NCI-H2171 treated with DMSO at 0.1 percent for 48 hours (cell line): ENCODE data around the gene SORBS1.

Experiments
- DNase-seq: peaks from one replicate; lab custom pipeline; 2025; lab: John Stamatoyannopoulos, UW

SORBS1 gene

DNA sequence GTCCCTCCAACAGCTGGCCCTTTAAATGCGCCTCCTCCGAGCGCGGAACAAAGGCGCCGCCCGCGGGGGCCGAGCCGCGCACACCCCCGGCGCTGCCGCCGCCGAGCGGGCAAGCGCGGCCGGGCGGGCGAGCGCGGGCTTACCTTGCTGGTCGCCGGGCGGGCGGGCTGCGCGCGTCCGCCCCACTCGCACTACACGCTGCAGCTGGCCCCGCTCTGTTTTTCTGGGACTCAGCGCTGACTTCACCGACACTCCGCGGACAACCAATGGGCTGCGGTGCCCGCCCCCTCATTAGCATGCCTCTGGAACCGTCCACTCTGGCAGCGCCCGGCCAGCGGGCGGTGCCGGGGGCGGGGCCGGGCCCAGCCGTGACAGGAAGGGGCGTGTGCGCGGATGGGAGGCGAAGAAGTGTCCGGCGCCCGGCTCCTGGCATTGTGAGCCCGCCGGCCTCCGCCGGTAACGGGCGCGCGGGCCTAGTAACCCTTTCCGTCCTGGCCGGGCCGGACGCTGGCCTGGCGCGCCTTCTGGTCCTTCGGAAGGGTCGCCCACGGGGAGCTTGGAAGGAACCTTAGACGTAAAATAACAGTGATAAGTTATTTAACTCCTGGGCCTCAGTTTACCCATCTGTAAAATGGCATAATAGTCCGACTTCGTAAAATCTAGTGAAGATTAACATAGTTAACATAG is at the start of gene SORBS1:
TSS of gene SORBS1 (minus strand) at position 195 of the 687 bp plus-strand sequence. CDS start 120,236 bp downstream, outside the sequence.
- DNase-seq = peak; percentile 86

DNA sequence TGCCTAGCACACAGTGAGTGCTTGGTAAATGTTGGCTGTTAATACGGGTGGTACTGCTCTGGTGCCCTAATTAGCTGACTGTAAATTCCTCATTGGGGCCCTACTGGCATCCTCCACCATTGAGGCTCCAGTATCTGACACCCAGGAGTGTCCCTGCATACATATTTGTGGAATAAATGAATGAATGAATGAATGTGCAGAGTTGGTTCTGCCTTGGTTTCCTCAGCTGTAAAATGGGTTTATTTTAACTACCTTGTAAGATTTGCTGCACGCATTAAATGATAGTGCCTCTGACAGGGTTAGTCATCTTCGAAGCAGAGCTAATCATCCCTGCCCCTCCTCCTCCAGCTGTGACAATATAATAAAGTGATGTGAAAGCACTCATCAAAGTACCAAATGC is 49.6 kb upstream of the SORBS1 start:
- DNase-seq = no peak

DNA sequence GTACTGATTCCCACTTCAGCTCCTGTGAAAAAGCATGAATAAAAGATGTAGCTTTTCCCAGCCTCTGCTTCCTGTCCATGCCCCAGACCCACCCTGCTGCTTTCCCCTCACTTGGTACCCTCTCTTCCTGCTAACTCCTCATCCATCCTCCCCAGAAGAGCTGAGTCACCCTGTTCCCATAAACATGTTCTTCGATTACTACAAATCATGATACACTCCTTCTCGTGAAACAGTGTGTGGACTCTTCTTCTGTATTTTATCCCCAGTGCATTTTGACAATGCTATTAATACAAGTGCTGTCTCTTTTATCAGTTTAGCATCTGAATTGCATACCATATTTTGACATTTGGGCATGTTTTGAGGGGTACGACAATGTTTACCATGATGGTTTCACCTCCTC is 45.8 kb upstream of the SORBS1 start:
- no peak for DNase-seq

DNA sequence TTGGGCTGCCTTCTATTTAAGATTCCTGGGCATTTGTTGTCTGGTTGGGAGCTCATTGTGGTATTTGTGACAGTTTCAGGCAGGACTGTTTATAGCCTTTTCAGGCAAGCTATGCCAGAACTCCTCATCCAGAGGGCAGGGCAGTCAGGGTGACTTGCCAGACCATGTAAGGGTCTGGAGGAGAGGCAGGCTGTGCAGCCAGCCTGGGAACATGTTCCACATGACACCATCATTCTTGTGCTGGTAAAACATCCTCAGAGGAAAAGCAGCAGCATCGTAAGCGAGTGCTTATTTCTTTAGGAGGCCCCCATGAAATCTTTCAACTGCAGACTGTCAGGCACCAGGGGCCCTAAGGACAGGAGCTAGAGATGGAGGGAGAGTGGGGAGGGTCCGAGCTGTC is 44.0 kb upstream of the SORBS1 start:
- no peak for DNase-seq

DNA sequence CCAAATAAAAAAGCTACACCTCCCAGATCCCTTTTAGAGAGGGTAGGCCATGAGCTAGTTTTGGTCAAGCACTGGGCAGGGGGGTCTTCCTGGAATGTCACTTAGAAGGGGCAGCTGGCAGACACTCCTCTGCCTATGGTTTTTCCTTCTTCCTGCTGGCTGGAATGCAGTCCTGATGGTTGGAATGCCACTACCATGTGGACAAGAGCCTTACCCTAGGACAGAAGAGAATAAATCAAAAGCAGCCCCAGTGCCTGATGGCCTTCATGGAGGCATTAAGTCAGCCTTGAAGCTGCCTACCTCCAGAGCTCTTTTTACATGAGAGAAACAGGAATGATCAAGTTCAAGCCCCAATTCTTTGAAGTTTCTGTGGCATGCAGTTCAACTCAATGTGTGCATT is 43.5 kb upstream of the SORBS1 start:
- no peak for DNase-seq

DNA sequence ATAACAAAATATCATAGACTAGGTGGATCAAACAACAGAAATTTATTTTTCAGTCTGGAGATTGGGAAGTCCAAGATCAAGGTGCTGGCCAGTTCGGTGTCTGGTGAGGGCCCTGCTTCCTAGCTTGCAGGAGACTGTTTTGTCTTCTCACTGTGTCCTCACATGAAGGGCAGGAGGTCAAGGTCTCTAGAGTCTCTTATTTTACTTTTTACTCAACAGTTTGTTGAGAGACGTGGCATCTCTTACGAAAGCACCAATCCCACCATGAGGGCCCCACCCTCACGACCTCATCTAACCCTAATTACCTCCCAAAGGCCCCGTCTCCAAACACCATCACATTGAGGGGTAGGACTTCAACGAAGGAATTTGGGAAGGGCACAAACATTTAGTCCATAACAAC is 41.2 kb upstream of the SORBS1 start:
- no peak for DNase-seq

DNA sequence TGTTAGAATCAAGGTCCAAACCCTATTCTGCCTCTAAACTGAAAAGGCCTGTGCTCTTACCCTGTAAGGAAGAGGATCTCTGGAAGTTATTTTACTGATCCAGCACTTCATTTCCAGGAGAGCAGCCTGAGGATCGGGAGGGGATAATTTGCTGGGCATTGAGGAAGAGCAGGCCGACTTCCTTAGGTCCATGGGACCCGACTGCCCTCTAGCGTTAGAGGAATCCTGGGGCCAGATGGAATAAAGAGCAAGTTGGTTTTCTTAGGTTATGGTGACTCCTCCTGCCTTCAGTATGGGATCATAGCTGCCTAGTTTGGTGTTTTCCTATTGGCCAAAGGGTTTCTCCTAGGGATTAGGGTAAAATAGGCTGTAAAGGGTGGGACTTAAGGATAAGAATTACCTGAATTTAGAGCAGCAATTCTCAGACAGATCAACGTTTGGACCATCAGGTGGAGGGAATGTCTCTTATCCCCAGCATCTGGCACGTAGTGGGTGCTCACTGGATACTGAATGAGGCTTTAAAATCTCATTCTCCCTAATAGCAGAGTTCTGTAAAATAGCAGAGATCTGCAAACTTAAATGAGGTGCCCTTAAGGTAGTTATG is 40.0 kb upstream of the SORBS1 start:
- DNase-seq = peak; percentile 73

DNA sequence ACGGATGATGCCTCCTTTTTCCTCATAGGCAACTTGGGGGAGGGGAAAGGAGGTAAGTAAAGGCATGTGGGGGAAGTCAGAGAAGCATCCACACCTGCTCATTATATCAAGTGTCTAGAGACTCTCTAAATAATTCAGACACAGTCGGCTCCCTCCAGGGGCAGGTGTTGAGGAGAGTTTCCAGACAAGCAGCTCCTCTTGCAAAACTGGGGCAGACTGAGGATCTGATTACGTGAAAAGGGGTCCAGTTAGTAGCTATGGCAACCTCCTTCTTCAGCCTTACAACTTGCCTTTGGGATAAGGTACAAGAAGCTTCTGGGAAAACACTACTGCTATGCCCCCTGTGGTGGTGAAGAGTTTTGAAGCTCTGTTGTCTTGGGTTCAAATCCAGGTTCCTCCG is 39.0 kb upstream of the SORBS1 start:
- no peak for DNase-seq

DNA sequence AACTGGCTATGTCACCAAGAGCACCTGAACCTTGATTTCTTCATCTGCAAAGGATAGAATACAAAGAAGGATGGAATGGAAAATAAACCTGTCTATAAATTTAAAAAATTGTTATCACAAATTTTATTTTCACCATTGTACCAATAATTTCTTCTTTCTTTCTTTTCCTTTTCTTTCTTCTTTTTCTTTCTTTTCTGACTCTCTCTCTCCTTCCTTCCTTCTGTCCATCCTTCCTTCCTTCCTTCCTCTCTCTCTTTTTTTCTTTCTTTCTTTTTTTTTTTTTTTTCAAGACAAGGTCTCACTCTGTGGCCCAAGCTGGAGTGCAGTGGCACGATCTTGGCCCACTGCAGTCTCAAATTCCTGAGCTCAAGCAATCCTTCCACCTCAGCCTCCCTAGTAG is 36.6 kb upstream of the SORBS1 start:
- DNase-seq = no peak

DNA sequence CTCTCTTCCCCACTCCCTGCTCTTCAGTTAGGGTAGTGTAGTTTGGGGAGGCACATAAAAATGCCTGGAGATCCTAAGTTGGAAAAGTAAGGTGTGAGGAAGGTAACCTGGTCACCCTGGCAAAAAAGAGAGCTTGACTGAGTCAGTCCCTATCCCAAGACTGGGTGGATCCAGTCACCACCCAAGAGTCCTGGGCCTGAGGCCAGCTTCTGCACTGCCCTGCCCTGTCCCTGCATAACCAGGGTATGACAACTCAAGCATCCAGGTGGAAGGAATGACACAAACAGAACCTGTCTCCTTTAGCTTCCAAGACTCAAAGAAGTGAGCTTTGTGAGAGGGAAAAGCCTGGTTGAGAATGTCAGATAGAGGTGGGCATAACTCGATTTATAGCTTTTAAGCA is 26.9 kb upstream of the SORBS1 start:
- DNase-seq = no peak

DNA sequence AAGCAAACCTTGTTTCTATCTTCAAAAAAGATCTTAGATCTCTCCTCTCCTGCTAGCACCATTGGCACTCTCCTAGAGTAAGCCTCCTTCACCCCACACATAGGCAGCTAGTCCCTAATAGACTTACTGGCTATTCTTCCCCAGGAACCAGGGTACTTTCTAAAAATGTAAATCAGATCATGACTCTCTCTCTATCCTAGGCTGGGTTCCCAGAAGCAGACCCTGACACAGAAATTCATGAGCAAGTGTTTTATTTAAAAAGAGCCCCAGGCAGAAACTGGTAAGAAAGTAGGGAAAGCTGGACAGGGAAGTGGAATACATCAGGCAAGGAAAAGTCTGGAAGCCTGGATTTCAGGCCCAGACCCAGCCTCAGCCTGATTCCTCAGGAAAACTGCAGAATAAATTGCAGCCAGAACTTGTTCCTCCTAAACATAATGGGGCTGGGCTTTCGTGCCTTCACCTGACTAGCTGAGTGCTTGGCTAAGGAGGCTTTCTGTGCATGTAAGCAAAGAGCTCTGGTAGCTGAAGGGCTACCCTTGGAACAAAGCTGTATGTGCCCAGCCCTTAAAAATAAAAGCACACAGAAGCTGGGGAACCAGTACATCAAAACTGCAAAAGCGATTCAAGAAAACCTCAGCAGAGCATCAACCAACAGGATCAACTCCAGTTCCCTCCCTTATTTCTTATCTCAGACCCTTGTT is 18.8 kb upstream of the SORBS1 start:
- no peak for DNase-seq

DNA sequence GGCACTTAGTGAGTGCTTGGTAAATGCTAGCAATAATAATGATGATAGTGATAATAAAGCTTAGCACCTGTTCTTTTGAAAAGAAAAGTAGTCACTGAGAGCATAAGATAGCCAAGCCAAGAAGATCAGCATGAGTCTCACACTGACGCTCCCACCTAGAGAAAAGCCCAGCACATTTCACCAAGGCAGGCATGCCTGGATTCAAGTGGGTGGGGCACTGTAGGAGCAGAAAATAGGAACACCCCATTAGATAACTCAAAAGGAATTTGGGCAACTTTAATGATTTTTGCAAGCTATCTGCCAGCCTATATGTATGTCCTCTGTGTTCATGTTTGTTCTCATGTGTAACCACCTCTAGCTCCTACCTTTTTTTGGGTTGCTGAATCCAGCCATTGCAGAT is 18.1 kb upstream of the SORBS1 start:
- no peak for DNase-seq

DNA sequence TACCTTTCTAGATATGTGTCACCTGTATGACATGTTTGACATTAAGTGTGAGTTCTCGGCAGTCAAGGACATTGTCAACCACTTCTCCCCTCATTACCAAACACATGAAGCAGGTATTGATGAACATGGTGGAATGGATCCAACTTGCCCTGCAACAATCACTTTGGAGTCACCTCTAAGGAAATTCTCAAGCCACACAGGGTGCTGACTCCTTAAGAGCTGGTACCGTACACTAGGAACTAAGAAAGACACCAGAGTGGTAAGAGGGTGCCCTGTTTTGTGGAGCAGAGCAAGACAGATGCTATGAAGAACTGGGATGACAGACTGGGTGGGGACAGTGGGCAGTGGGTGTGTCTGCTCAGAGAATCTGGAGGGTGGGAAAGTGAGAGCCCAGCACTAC is 17.4 kb upstream of the SORBS1 start:
- no peak for DNase-seq

DNA sequence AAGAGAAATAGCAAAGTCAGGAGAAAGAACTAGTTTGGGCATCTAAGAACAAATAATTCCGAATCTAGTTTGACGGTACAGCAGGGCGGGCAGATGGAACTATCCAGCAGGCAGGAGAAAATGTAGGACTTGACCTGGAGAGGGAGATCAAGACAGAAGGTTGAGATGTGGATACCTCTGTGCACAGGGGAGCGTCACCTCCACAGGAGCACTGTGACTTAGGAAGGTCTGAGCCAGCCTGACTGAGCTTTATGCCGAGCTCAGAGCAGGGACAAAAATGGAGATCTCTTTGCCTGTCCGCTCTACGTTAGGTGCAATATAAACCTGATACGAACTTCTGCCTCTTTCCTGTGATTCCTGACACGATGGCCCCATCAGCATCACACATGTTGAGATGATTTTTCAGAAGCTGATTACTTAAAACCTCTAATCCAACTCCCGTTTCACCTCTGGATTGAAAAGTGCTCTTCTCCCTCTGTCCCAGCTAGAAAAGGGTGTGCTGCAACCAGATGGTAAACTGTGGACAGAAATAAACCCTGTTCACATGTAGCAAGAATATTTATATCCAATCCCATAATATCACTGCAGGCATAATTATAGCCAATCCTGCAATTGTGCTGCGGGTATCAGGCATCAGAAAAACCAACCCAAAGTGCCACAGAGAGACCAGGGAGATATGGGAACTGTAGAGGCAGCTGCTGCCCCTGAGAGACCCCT is 13.6 kb upstream of the SORBS1 start:
- DNase-seq = no peak

DNA sequence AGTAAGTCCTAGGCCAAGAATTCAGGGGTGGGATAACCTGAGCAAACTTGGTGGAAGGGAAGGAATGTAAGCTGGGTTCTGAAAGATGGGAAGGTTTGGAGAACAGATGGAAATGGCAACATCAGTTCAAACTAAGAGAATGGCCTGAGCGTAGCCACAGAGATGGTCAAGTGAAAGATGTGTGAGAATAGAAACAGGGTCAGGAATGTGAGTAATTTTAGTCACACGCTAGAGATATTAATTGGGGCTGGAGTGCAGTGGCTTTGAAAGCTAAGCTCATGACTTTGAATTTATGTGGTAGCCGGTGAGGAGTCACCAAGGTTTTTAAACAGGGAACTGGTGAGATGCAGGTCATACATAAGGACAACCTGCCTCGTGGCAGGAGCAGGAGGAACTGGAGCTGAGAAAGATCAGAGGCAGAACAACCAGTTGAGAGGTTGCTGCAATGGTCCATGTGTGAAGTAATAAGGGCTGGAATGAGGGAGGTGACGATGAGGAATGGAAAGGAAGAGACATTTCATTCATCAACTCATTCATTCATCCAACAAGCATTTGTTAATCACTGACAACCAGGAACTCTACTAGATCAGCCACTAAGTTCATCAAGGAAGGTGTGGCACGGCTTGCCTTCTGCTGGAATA is 12.9 kb upstream of the SORBS1 start:
- DNase-seq = no peak

DNA sequence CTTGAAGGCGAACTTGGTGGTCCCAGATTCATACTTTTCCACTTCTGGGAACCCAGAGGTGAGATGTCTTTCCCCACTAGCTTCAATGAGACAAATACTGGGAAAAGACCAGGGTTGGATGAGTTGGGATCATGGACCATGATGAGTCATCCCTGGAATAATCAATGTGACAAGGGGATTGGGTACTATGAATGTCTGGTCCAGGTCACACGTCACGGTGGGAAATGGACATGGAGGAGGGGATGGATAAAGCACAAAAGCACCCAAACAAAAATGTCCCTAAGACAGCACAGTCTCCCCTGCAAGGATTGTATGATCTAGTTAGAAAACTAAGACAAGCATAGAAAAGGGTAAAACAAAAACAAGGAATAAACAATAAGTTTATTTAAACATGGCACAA is 12.4 kb upstream of the SORBS1 start:
- no peak for DNase-seq

DNA sequence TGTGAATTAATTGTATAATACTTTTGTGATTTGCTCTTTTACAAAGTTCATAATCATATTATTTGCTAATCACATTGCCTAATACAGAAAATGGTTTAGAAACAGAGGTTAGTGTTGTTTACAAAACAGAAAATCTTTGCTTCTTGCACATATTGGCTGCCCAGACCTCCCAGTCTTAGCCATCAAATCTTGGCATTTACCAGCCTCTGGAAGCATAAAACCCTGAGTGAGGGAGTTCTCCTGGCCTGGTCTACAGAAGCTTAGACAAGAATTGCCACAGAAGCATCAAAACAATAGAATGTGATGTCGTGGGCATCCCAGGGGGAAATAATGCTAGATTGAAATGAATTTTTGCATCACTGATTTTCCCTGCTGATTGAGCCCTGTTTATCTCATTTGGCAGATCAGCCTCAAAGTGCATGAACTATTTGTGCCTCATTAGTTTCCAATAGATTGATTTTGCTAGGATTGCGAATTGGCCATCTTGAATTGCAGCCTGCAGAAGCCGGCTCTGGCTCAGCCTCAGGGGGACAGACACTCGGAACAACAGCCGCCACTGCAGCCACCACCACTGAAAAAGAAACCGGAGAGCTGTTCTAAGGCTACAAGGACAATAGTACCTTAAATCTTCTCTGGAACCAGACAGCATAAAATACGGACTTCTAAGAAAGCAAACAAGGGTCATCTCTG is 11.1 kb upstream of the SORBS1 start:
- no peak for DNase-seq

DNA sequence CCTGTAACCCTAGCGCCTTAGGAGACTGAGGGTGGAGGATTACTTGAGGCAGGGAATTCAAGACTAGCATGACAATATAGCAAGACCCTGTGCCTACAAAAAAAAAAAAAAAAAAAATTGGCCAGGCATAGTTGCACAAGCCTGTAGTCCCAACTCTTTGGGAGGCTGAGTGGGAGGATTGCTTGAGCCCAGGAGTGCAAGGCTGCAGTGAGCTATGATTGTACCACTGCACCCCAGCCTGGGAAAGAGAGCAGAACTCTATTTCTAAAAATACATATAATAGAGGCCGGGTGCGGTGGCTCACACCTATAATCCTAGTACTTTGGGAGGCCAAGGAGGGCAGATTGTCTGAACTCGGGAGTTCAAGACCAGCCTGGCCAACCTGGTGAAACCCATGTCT is 10.2 kb upstream of the SORBS1 start:
- no peak for DNase-seq

DNA sequence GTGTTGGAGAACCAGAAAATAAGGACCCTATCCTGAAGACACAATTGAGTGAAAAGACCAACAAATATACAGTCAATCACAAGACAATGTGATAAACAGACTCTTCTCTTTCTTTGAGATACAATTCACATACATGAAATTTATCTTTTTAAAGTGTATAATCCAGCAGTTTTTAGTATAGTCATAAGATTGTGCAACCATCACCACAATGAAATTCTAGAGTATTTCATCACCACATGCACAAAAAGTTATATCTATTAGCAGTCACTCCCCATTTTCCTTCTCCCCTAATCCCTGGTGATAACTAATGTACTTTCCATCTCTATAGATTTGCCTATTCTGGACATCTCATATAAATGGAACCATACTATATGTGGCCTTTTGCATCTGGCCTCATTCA is 8.2 kb upstream of the SORBS1 start:
- no peak for DNase-seq

DNA sequence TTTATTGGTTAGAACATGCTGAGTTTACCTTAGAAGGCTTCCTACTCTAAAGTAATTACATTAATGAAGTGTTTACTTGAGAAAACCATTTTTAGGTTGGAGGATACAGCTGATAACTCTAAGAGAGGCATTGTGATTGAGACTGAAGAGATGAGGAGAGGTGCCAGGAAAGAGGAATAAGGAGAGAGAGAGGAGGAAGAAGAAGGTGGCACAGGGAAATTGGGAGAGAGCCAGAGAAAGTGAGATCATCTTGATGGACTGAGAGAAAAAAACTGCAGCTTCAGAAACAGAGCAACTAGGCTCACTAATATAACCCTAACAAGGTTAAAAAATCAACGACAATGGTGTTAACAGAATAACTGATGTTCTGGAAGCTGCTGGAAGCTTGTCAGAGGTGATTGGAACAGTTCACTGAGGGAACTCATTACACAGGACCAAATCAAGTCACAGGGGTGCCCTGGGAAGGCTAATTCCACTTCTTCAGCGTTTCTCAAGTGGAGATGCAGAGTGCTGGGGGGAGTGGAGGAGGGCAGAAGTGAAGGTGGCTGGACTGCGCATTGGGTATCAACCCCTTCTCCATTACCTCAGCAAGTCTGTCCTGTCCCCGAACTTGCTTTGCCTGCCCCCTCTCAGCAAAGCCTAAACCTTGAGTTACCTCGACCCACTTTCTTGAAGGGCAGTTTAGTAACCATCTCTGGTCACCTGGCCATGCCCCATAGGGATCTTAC is 6.9 kb upstream of the SORBS1 start:
- DNase-seq = no peak

DNA sequence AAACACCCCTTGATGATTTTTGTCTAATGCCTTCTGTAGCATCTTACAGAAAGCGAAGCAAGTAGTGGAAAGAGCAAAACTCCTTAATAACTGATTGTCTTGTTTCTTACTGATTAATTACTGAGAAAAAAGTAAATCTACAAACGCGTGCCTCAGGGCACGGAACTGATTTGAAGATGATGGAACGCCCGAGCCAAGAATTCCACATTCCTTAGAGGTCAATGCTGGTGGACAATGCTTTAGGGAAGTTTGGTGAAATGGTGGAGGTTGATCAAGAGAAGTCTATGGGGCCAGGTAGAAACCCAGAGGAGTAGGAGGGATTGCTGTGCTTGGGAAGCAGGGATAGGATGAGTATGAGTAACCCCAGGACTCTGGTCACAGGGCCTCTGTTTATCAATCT is 5.0 kb upstream of the SORBS1 start:
- DNase-seq = no peak
